Hematopoietic multipotent progenitor cell treated with erythropoietin and hydrocortisone succinate and interleukin-3 and kit ligand, for 8 days (in vitro differentiated cells): ENCODE results near the gene ZFYVE9.
A peak's percentile ranks its signal among the peaks of the same experiment; 100 is the strongest.

Experiments used
- DNase-seq: peaks from one replicate; pipeline ENCODE4 v3.0.0-alpha.2; 2015

Gene ZFYVE9

GRCh38 chr1:52249831-52250230 lies 107.9 kb downstream of the ZFYVE9 start:
- DNase-seq: no peak

DNA sequence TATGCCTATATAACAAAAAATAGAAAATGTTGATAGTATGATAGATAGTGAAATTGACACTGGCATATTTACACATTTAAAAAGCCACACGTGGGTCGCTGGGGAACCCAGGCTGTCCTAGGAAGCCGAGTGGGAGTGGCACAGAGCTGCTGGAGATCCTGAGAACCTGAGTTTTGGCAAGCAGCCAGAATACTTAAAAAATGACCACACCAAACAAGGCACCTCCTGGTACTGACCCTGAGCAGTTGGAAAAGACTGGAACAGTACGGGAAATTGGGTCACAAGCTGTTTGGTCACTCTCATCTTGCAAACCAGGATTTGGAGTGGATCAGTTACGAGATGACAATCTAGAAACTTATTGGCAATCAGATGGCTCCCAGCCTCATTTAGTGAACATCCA lies 111.5 kb downstream of the ZFYVE9 start:
- no peak for DNase-seq

- DNase-seq: no peak
These were observed 118.0 kb downstream of the ZFYVE9 start for GRCh38 chr1:52259886-52260285.

DNA sequence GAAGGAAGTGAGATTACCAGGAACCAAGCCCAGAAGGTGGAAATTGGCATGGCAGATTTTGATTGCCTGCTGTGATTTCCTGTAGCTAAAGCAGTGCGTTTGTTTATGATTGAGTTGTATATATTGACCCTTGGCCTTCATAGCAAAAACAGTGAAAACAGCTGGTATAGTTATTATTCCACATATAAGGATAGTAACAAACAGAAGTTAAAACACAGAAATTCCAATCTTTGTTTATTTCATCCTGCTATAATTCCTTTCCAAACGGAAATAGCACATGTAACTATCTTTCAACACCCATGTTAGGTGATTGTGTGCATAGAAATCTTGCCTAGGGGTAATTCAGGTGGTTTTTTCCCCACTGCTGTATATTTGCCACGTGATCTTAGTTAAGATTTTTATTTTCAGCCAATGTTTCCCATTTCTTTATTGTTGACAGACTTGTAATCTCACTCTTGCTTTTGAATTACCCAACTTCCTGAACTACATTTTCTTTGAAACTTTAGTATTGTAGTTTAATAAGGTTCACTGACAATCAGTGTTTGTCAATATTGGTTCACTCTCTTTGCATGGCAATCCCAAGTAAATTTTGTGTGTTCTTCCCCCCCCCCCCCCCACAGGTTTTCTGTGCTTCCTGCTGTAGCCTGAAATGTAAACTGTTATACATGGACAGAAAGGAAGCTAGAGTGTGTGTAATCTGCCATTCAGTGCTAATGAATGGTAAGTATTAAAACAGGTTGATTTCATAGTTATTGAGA lies 121.4 kb downstream of the ZFYVE9 start:
- no peak for DNase-seq

DNA sequence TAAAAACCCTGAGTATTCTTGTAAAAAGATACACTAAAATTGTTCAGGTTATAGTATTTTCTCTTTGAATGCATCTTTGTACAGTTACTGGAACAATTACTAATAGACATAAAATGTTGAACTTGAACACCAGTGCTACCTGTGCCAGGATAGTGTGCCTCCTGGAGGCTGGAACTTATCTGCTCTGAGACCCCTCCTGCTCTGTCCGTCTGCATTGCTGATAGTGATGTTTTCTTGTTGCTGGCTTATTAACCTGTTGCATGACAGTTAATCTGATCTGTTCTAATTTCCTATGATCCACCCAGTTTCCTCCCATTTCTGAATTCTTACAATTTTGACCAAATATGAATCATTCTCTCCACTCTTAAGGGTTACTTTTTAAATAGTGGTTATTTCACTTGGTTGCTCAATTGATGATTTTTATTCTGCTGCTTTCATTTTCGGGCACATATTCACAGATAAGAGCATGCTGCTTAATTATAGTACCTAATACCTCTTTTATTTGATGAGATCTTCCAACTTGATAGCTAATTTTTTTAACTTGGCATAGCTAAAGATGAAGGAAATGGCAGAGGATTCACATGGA lies 122.7 kb downstream of the ZFYVE9 start:
- DNase-seq: no peak

- no peak for DNase-seq
These were observed 124.6 kb downstream of the ZFYVE9 start for GRCh38 chr1:52266507-52266906.

DNA sequence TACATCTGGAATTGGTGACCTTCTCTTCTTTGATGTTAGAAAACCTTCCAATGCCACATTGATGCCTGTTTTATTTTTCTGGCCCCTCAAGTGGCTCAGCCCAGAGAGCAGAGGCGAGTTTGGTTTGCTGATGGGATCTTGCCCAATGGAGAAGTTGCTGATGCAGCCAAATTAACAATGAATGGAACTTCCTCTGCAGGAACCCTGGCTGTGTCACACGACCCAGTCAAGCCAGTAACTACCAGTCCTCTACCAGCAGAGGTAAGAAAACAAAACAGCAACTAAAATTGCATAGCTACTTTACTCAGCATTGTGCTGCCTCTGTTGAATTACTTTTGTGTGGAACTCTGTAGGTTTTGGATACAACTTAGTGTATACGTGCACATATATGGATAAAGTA lies 126.5 kb downstream of the ZFYVE9 start:
- DNase-seq: no peak

- DNase-seq: no peak
These were observed 139.6 kb downstream of the ZFYVE9 start for GRCh38 chr1:52281518-52281917.

GRCh38 chr1:52288286-52288685 lies 146.4 kb downstream of the ZFYVE9 start:
- DNase-seq: no peak

DNA sequence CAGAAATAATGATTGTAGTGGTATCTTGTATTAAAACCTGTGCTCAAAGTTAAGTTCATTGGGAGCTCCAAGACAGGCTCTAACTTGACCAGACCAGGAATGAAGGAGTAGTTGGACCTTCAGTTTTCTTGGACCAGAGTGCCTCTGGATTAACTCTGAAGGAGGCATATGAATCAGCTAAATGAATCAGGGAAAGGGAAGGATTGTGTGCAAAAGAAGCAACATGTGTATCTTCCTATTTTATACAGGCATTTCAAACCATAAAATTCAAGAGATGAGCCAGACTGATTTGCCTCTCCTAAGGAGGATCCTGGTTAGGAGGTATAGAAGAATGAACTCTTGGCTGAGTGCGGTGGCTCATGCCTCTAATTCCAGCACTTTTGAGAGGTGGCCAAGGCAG lies 152.7 kb downstream of the ZFYVE9 start:
- DNase-seq: no peak

DNA sequence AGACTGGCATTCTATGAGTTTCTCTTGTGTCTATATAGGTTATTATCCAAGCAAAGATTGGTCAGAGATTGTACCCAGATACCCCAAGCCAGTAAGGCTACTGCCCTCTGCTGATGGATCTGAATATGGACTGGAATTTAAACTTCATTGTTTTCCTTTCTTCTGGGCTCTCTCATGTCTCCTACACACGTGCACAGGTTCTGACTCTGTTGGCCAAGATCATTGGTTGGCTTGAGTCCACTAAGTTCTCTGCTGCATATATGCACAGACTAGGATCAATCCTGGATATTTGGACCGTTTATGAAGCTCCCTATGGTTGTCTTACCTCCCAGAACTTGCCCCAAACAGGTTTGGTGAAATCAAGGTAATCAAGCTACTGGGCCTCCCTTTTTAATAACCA lies 154.5 kb downstream of the ZFYVE9 start:
- peak; percentile 64 for DNase-seq

- no peak for DNase-seq
These were observed 163.7 kb downstream of the ZFYVE9 start for GRCh38 chr1:52305417-52306226.

DNA sequence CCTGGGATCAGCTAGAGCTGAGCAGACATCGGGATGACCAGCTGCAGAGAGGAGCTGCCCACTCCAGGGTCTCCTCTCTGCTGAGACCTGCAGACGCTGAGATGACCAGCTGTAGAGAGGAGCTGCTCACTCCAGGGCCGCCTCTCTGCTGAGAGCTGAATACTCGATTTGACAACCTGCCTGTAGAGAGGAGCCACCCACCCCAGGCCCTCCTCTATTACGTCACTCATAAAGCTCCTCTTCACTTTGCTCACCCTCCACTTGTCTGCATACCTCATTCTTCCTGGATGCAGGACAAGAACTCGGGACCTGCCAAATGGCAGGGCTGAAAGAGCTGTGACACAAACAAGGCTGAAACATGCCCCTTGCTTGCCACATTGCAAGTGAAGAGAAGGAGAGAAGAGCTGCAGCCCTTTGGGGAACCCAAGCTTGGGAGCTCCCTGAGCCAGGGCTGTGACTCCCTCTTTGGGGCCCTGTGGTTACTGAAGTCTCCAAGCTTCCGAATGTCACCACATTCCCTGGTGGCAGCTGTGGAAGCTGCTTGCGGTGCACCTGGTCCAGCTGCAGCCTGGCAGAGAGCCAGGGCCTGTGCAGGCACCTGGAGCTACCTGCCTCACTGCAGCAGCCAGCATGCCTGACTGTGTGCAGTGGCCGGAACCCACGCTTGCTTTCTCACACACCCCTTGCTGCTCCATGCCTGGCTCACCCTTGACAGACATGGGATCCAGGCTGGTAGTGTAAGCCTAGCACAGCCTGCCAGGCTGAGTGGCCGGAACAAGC lies 164.5 kb downstream of the ZFYVE9 start:
- DNase-seq: no peak

- no peak for DNase-seq
These were observed 179.2 kb downstream of the ZFYVE9 start for GRCh38 chr1:52321061-52321460.

DNA sequence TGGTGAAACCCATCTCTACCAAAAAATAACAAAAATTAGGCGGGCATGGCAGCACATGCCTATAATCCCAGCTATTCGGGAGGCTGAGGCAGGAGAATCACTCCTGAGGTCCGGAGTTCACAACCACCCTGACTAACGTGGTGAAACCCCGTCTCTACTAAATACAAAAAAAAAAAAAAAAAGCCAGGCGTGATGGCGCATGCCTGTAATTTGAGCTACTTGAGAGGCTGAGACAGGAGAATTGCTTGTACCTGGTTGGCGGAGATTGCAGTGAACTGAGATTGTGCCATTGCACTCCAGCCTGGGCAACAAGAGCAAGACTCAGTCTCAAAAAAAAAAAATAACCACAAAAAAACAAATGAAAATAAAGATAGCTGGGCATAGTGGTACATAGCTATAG lies 181.8 kb downstream of the ZFYVE9 start:
- no peak for DNase-seq

- no peak for DNase-seq
These were observed 183.9 kb downstream of the ZFYVE9 start for GRCh38 chr1:52325786-52326185.

GRCh38 chr1:52328615-52329014 lies 186.7 kb downstream of the ZFYVE9 start:
- no peak for DNase-seq

GRCh38 chr1:52332411-52332810 lies 190.5 kb downstream of the ZFYVE9 start:
- no peak for DNase-seq

DNA sequence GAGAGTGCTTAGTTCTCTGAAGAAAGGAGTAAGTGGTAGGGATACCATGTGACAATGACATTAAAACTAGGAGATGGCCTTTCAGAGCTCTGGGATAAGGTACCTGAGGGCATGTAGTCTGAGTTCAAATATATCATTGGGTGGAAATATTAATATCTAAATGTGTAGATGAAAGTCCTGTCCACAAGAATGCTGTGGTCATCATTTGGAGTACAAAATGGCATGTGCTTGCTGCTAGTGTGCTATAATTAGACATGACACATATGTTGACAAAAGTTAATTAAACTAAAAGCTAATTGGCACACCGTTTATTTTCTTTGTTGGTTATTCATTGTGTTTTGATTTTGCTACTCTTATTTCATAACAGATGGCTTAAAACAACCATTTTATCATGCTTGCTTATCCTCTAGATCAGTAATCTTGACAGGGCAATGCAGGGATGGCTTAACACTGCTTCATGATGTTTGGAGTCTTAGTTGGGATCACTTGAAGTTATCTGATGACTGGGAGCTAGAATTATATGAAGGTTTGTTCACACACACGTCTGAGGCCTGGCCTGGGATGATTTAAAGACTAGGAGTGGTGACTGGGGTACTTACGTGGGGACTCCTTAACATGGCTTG lies 193.1 kb downstream of the ZFYVE9 start:
- DNase-seq: no peak

GRCh38 chr1:52337439-52337838 lies 195.6 kb downstream of the ZFYVE9 start:
- DNase-seq: no peak

DNA sequence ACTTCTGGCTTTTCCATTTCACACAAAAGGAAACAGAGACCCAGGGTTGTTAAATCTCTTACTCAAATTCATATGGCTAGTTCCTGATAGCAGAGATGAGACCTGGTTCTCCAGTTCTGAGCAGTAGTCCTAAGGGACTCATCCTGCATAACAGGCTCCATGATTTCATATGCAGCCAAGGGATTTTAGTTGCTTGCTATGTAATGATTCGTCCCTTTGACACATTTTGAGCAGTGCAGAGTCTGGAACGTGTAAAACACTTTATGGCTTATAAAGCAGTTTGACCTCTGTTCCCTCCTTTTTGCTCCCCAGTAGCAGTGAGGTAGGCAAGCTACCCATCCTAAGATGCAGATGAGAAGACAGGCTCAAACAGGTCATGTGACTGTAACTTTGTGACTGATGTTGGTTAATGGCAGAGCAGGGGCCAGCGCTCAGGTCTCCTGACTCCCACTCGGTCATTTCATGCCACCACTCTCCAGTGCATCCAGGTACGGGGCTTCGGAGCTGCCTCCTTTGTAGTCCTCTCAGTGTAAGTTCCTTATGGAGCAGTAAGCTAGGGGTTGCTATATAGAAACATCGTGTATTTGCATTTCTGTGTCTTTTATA lies 199.9 kb downstream of the ZFYVE9 start:
- no peak for DNase-seq

DNA sequence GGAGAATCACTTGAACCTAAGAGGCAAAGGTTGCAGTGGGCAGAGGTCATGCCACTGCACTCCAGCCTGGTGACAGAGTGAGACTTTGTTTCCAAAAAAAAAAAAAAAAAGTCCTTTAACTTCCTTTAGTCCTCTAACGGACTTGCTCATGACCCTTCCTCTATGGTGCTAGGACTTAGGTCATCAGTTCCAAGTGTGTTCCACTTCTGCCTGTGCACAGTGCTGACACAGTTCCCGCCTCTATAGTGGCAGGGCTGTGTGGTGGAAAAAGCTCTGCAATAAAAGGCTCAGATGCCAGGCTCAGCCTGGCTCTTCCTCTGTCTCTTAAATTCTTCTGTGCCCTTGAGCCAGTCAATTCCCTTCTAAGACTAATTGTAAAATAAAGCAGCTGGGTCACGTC lies 202.1 kb downstream of the ZFYVE9 start:
- DNase-seq: no peak
